NCI-H187 (cell line): ENCODE measurements around the gene EHBP1L1.
A peak's percentile ranks its signal among the peaks of the same experiment; 100 is the strongest.

Source experiments
- DNase-seq, 2 experiments: peaks; one replicate each; lab custom pipeline; 2025; lab: John Stamatoyannopoulos, UW

EHBP1L1 gene

DNA sequence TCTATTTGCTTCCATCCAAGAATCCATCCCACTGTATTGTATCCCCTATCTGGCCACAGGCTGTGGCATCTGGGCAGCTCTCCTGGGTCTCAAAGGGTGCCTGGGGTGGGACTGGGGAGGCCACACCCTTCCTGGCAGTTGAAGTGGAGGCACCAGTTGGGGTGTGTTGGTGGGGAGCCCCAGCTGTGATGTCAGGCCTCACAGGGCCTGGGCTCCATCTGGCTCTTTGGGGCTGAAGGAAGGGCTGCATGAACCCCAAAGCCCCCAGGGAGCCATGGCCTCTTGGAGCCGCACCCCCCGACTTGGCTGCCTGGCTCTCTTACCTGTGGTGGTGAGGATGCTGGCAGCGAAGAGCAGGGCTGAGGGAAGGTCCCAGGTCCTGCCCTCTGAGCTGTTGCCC is 19.3 kb downstream of the EHBP1L1 start:
- DNase-seq: no peak

DNA sequence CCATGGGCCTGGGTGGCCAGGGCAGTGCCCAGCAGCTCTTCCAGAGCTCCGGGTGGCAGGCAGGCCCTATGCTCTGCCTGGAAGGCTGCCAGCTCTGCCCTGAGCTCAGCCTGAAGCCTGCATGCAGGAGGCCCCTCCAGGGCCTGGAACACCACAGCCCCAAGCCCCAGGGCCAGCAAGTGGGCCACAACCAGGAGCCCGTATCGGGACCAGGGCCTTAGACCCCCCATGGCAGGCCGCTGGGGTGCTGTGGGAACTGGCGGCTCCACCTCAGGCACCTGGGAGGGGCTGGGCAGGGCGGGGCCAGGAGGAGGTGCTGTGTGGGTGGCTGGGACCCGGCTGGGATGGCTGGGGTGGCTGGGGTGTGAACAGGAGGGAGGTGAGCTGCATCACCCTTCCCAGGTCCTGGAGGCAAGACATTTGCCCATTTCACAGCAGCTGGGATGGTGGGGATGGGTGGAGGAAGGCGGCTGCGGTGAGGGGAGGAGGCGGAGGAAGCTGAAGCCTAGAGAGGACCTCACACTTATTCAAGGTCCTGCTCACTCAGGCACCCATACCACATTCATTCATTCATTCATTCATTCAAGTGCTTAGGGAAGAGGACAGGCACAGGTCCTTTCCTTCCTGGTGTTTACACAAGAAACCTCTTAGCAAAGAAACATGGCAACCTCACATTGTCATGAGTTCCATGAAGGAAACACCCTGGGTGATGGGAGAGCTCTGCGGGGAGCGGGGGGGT is 19.9 kb downstream of the EHBP1L1 start, which contains the start of gene KCNK7:
Gene KCNK7 (minus strand): TSS at position 258 of the 739 bp plus-strand sequence. CDS start 28 bp downstream, at position 230.
- DNase-seq: no peak

DNA sequence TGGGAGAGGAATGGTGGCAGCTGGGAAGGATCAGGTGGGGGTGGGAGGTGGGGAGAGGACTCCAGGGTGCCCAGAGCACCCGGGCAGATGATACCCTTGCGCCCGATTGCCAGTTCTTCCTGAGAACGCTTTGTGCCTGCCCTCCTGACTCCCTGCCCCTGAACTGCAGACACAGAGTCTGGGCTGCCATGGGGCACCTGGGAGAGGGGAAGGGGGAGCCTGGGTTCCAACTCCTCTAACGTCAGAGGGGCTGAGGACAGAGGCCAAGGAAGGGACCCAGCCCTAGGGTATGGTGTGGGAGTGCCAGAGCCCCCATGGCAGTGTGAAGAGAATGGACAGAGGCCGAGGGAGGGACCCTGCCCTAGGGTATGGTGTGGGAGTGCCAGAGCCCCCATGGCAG is 20.7 kb downstream of the EHBP1L1 start:
- DNase-seq: no peak

DNA sequence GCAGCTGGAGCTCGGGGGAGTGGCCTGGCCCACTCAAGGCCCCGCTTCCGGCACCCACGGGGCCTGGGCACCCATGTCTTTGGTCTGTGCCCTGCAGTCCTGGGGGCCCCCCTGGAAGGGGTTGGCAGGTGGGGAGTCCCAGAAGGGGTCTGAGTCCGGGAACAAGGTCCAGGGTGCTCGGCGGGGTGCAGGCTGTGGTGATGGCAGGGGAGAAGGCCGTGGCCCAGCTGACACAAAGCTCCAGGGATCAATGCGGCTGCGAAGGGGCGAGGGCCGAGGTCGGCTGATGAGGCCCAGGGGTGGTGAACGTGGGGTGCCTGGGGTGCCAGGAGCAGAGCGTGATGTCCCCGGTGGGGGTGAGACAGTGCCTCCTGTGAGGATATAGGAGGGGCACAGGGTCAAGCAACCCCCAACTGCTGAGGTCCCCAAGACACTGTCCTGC is 22.4 kb downstream of the EHBP1L1 start:
- no peak for DNase-seq

DNA sequence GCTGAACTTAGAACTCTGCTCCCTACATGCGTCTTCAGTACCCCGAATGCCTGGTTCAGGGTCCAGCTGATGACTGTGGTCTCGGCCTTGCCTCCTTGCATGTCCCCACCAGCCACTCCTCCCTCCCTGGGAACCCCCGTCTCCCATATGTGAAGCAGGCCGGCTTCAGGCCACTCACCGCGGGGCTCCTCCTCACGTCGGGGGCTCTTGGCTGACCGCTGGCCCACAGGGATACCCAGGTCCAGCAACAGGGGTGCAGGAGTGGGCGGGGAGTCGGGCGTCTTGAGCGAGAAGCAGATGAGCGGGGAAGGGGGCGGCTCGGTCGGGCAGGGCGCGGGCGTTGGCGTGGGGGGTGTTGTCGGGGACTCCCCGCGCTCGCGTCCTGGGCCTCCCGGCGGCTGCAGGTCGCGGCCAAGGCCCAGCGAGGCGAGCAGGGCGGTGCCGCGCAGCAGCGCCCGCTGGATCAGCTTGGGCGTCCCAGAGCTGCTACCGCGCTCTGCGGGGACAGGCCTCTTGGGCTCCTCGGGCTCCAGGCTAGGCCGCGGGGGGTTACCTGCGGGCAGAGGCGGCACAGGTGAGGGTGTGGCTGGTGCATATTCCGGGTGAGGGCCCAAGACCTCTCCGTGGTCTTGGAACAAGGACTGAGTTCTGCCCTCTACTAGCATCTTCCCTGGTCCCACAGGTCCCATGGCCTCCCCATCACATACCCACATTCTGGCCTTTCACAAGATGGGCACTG is 23.5 kb downstream of the EHBP1L1 start:
- no peak for DNase-seq

DNA sequence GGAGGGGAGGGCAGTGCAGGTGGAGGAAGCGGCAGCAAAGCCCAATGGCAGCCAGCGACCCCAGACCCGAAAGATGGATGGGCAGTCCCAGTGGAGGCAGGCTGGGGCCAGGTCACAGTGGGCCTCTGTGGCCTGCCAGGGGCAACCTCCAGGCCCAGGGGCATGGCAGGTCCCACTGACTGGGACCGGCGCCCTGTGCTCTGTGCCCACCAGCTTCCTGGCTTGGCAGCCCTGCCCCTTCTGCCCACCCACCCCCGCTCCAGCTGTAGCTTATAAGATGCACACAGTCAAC is 24.0 kb downstream of the EHBP1L1 start:
- no peak for DNase-seq

DNA sequence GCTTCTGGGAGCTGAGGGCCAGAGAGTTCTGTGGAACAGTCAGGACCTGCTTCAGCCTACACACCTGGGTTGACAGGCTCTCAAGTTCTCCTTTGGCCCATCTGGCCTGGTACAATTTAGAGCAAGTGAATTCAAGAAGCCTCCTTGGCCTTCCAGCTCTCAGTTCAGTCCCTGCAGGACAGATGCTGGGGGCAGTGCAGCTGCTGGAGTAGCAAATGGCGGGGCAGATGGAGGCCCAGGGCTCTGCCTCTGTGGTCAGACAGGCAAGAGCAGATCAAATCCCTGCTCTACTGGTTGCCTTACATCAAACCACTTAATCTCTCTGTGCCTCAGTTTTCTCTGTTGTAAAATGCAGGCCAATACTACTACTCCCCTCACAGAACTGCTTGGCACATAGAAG is 28.4 kb downstream of the EHBP1L1 start:
- no peak for DNase-seq

DNA sequence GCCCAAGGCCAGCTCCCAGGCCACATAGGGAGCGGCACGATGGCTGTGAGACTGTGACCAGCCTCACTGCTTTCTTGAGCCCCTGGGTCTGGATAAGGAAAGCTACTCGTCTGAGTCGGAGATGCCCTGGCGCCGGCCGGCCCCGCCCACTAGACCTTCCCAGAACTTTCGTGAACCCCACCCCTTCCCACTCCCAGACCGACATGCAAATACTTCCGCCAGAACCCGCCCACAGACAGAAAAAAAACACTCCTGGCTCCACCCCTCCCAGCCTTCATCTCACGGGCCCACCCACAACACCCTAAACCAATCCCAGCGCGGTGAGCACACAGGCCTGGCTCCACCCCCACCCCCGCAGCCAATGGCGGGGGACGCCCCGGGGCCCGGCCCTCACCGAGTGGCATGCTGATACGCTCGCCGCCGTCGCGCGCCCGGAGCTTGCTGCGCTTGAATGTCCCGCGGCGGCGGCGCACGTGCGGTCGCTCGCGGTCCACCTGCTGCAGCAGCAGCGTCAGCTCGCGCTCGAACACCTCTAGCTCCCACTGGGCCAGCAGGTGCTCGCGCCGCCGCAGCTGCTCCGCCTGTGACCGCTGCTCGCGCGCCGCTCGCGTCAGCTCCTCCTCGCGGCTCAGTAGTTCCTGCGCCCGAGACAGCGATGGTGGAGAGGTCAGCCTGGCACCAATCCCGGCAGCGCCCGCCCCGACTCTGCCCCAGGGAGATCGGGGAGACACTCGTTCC is 31.2 kb downstream of the EHBP1L1 start:
- DNase-seq: no peak

DNA sequence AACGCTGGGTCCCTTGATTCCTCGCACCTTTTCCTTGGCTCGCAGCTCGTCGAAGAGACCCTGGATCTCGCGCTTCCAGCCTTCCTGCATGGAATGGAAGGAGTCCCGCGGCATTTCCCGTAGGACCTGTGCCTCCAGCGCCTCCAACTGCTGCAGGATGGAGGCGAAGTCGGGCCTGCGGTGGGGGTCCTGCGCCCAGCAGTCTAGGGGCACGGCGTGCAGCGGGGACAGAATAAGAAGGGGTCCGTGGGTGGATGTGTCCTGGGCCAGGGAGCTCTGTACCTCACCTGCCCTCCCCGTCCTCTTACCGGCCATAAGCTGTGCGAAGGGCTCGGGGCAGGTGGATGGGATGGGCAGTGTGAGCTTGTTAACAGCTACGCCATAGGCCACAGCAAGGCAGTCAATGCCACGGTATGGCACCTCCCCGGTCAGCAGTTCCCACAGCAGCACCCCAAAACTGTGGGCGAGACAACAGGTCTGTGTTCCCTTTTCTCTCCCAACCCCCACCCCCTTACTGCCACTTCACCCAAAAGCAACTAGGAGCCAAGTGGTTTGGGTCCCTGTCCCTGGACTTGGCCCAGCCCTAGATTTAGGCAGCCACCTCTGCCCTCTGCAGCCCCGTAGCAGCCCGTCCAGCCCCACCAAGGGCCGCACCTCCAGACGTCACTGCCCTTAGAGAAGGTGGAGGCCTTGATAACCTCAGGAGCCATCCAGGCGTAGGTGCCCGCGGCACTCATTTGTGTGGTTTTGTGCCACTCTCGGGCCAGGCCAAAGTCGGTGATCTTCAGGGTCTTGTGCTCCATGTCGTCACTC is 32.0 kb downstream of the EHBP1L1 start:
- DNase-seq: no peak

DNA sequence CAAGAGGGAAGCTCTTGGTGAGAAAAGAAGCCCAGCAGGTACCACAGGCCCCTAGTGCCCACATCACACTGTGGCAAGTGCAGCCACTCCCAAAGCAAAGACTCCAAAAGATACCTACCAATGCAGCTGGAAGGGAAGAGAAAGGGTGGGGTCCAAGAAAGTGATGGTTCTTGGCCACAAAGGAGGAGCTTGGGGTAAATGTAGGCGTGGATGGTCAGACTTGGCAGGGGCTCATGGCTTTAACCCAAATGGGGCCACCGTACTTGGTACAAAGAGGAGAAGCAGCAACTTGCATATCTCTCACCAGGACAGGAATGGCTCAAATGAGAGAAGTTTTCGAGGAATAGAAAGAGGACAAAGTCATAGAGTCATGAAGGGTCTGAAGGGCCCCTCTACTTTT is 33.4 kb downstream of the EHBP1L1 start:
- DNase-seq: no peak

DNA sequence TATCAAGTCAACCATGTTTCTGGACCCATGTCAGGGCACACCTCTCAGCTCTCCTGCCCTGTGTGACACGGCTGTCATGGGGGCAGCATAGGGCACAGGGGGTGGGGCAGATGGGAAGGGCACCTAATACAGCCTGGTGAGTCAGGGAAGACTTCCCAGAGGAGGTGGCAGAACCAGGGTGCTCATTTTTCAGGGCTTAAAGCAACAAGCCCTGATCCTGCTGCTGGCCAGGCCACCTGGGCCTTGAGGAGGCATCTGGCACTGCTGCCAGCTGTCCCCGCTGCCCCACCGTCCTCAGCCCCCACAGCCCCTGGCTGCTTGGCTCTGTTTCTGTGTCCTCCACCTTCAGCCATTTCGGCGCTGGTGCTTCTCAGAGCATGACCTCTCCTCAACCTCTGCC is 33.8 kb downstream of the EHBP1L1 start:
- no peak for DNase-seq

DNA sequence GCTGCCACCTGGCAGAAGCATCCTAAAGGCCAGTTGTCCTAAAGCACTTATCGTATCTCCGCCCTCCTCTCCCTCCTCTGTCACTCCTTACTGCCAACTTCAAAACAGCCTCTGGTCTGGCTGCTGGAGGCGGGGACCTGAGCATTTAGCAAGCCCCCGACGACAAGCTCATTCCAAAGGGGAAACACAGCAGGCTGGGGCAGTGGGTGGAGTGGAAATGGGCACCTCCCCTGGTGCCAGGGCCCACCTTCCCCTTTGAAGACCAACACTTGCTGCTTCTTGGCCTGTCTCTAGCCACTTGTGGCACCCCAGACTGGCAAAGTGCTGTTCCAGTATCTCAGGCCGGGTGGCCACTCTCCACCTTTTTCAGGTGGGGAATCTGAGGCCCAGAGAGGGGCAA is 34.6 kb downstream of the EHBP1L1 start:
- no peak for DNase-seq

DNA sequence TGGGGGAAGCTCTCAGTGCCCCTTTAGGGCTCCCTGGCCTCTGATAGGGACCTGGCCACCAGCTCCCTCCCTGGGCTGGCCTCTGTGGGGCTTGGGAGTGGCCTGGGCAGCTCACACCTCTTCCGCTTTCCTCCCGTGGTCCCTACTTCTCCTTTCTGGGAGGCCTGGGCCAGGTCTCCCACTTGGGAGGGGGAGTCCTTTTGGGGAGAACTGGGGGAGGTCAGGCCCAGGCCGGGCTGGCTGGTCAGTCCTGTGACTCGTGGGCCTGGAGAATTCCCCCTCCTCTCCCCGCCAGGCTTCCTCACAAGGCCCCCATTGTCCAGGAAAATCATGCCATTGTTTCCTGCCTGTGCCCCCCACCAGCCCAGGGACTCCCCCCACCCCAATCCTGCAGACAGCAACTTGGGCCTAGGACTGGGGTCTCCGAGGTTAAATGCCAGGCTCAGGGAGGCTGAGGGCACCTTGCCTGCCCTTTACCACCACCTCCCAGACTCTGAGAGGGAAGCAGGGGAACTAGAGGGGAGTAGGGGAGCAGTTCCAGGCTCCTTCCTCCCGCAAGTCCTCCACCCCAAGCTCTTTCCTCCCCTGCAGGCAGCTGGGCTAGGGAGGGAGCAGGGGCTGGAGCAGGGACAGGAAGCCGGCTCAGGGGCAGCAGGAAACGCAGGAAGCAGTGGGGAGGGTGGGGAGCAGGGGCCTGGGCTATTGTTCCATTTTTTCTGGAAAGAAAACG is 35.3 kb downstream of the EHBP1L1 start:
- DNase-seq: no peak

DNA sequence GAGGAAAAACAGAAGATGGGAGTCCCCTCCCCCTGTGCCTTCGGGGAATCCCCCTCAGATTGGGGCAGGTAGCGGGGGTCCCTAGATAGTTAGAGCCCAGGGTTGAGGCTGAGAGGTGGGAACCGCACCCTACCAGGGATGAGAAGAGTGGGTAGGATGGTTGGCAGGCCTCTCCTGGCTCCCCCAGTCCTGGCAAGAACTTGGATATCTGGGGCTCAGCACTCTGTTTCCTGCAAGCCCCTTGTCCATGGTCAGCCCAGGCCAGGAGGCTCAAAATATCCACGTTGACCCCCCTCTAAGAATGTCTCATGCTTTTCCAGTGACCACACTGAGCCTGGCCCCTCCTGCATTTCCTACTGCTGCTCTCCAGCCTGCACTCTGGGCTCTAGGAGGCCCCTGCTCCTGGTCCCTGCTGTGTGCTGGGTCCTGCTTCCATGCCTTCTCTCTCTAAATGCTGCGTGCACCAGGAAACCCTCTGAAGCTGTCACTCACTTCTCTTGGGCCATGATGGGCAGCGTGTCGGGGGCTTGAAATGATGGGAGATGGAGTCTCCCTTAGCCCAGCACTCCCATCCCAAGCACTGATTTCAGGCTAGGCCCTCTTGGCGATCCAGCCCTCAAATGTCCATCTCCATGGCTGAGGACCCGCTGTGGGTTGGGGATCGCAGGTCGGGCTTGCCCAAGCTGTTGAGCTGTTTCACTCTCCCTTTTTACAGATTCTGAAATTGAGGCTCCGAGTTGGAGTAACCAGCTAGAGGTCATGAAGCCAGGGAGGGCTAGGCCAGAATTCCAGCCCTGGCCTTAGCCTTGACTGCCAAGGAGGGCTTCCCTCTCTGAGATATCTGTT is 36.1 kb downstream of the EHBP1L1 start:
- DNase-seq: no peak

DNA sequence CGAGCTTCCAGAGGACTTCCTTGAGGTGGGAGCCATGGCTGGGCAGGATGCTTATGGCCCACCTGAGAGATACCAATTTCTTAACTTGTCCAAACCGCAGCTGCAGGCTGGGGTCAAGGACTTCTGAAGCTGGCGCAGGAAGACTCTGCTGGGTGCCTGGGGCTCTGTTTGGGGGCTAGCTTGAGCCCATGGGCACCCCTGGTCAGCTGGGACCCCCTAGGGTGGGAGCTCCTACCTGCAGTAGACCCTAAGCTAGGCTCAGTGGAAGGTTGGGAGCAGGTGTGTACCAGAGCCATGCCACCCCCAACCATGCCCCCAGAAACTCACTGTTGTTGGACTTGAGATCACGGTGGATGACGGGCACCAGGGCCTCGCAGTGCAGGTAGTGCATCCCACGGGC is 36.8 kb downstream of the EHBP1L1 start:
- no peak for DNase-seq

DNA sequence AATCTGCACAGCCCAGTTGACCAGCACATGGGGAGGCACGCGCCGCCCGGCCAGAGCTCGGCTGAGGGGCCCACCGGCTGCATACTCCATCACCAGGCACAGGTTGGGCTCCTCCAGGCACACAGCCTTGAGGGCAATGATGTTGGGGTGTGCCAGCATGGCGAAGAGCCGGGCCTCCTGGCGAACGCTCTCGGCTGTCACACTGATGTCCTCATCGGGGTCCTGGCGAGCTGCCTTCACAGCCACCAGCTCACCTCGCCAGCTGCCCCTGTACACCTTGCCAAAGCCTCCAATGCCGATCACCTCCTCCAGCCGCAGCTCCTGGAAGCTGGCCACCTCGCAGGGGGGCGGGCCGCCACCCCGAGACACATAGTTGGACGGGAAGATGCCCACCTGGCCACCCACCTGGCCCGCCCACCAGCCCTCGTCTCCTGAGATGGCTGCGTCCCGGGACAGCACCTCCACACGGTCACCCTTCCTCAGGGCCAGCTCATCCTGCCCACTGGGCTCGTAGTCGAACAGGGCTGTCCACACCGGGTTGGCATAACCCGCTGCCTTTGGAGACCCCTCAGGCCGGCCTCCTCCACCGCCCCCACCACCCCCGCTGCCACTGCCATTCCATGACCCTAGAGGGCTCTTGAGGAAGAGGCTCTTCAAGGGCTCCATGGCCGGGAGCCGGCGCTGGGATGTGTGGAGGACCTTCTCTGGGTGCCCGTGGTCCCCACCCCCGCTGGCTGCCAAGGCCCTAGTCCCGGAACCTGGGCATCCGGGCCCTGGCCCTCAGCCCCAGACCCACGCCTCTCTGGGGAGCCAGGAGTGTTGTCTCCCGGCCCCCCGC is 37.5 kb downstream of the EHBP1L1 start:
- no peak for DNase-seq

DNA sequence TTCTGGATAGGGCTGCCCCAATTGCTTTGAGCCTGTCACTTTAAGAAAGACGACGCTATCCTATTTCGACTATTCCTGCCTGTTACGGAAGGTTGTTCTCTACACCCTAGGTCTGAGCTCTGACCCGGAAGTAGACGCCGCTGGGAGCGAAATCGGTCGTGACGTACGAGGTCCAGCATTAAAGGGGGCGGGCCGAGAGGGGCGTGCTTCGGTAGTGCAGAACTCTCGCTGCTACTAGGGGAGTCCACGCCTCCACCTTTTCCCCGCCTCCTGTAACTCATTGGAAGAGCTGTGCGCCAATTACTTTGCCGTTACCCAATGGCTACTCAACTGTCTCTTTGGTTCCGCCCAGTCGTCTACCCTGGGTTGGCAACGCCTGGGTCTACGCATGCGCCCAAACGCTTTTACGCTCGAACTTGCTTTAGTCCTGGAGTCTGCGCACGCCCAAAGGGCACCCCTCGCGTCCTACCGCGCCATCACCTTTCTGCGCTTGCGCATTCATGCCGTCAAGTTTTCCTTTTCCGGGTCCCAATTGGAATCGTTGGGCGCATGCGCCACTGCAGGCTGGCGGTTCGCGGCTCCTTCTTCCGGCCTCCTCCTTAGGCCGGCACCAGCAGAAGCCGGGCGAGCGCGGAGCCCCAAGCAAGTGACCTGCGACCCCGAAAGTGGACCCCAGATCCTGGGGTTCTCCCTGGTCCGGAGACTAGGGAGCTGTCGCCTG is 39.5 kb downstream of the EHBP1L1 start, which contains the start of gene PCNX3:
Gene PCNX3 (plus strand): TSS at position 548 of the 721 bp plus-strand sequence. CDS start 536 bp downstream, outside the sequence.
- peak; percentile 99 to 100 for DNase-seq

DNA sequence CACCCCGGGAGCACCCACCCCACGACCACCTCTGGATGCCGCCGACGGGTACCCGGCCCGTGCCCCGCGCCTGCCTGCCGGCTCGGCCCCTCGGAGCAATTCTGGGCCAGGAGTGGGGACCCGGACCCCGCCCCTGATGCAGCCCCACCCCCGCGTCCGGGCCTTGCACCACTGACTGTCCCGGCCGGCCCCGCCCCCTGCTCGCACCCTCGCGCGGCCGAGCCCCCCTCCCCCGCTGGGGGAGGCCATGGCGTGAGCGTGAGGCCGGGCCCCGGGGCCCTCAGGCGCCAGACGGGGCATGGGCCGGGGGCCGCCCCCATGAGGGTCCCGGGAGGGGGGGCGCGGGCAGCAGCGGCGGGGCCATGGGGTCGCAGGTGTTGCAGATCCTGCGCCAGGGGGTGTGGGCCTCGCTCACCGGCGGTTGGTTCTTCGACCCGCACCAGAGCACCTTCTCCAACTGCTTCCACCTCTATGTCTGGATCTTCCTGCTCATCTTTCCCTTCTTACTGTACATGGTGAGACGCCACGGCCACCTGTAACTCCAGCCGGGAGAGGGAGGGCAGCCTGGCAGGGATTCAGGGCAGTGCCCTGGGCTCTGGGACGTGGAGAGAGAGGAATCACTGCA is 40.2 kb downstream of the EHBP1L1 start:
- DNase-seq: no peak
